Right renal cortex interstitium (tissue), 3 donors: ENCODE data around the gene SLC30A3. TPM values are rescaled to one million over a fixed set of nuclear protein-coding genes. Genes with fewer than 3 reads are reported as not detected.

Experiments used
- DNase-seq, 3 donors: peaks; one replicate each; pipeline ENCODE4 v3.0.0-alpha.2; 2013; ENCODE audit warnings: low read depth in 3 of 3, low spot score in 2 of 3
- polyA plus RNA-seq, 3 donors: library from polyadenylated mRNA; unstranded; fragments of 120-200 nt; gene quantifications; one replicate each; pipeline ENCODE4 v1.2.1, GENCODE V29; 2013; ENCODE audit not compliant: insufficient read length in 3 of 3

Gene SLC30A3
- polyA plus RNA-seq, 3 donors, result 4.4 to 6.0 (median 5.5) TPM

DNA sequence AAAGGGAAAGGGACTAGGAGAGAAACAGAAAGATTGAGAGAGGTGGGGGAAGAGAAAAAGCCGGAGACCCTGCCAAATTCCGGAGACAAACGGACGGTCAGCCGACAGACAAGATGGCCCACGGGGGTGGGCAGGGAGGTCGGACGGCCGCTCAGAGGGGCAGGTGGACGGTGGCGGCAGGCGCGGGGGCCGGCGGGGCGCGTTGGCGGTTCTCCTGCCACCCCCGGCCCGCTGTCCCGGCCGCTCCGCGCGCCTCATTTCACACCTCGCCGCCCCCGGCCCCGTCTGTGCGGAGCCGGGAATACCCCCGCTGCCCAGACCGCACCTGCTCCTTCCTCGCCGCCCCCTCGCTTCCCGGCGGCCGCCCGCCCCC lies 935 bp downstream of the SLC30A3 start:
- DNase-seq, result no peak

GRCh38 chr2:27261241-27261925 lies 1.5 kb downstream of the SLC30A3 start:
- no peak for DNase-seq

DNA sequence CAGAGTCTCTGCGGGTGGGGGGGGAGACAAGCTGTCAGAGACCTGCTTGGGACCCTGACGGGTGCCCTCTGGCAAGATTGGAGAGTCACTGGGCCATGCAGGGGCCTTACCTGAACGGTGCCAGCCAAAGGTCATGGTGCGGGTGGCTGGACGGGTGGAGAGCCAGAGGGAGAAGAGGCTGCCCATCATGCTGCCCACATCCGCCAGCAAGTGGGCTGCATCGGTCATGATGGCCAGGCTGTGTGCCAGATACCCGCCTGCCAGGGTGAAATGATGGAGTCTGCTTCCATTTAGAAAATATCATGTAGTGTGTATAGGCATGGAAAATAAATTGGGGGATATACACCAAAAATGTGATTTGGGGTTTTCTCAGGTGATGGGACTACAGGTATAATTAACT lies 4.8 kb downstream of the SLC30A3 start:
- DNase-seq, result no peak

- no peak for DNase-seq
These were observed 5.9 kb downstream of the SLC30A3 start for GRCh38 chr2:27256855-27257454.

DNA sequence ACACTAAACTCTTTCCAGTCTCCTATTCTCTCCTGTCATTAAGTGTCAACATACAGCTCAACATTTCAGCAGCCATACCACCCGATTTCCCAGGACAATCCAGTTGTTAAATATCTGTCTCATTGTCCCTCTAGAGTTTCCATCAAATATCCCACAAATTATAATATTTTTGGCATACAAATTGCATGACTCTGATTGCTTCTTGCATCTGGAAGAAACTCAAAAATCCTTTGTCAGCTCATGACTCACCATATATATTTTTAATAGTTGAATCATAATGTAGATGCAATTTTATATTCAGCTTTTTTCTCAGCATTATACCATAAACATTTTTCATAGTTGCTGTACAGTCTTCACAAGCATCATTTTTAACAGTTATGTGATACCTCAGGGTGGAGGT lies 7.2 kb downstream of the SLC30A3 start:
- no peak for DNase-seq

GRCh38 chr2:27255187-27255586 lies 7.7 kb downstream of the SLC30A3 start:
- no peak for DNase-seq

DNA sequence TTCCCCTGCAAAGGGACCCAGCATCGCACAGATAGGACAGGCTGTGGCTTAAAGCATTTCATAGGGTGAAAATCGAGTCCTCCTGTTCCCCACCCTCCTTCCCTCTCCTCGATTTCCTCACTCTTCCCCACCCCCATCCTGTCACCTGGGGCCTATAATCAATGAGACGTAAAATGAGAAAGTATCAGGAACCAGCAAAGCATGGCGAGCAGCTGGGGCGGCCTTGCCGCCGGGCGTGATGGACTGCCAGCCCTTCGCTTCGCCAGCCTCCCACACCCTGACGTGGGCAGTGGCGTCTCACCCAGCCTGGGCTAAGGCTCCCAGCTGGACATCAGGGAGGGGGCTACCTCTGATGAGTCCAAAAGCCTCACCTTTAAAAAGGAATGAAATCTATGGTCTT lies 11.1 kb downstream of the SLC30A3 start:
- no peak for DNase-seq

GRCh38 chr2:27250652-27251379 lies 12.0 kb downstream of the SLC30A3 start:
- DNase-seq, result no peak

DNA sequence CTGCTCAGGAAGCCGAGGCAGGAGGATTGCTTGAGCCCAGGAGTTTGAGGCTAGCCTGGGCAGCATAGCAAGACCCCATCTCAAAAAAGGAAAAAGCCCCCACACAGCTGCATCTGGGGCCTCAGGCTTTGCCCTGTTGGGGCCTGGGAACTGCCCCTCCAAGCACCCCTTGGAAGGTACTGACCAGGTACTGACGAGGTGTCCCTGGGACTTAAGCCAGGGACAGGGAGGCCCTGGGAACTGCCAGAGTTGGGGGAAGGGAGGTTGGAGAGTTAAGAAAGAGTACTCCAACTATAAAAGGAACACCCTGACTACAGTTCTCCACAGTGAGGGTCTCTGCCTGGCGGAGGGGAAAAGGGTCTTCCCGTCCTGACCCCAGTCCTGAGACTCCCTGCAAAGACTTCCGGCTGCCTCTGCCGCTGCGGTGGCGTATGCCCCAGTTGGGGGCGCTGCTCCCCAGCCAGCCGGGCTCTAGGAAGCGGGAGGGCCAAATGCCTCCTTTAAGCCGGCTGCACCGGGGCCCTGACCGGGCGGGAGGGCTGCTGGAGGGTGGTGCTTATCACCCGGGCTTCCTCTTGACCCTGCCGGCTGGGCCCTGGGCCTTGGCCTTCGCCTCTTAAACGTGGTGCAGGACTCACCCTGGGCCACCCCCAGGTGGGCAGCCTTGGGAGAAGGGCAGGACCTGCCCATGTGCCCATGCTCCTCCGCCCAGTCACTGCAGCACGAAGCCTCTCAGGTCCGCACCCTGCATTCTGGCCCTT lies 12.8 kb downstream of the SLC30A3 start:
- DNase-seq, result peak in 1 of 3 donors; percentile 38

GRCh38 chr2:27249159-27249890 lies 13.5 kb downstream of the SLC30A3 start:
- DNase-seq, result no peak

DNA sequence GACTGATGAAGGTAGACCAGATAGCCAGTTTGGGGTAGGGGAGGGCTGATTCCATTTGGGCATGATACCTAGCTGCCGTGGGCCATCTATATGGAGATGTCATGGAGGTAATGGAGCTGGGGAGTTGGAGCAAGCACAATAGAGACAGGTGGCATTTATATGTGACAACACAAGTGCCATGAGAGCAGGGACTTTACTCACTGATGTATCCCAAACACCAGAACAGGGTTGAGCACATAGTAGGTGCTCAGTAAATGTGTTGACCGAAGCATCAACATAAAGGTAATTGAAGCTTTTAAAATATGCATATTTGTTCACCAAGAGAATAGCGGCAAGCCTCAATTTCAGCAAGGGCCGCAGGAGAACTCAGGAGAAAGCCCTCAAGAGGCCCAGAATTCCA lies 15.0 kb downstream of the SLC30A3 start:
- no peak for DNase-seq

DNA sequence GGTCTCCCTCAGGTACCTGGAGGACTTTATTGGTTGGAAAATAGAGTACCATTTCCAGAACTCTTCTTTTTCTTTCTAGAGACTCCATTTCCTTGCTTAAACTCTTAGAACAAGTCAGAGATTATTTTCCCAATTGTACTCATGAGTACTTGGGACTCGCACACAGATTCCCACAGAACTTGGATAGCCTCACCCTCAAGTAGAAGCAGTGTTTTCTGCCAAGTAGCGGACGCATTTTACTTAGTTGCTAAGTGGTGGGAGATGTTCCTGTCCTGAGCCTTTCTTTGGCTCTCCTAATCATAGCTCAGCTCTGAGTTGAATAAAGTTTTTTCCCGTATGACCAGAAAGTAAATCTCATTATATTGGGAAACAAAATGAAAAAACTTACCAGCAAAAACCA lies 17.2 kb downstream of the SLC30A3 start:
- DNase-seq, result no peak

GRCh38 chr2:27245116-27245515 lies 17.7 kb downstream of the SLC30A3 start:
- no peak for DNase-seq

- DNase-seq, result no peak
These were observed 19.3 kb downstream of the SLC30A3 start for GRCh38 chr2:27243391-27244130.

GRCh38 chr2:27242614-27242951 lies 20.3 kb downstream of the SLC30A3 start:
- DNase-seq, result no peak

DNA sequence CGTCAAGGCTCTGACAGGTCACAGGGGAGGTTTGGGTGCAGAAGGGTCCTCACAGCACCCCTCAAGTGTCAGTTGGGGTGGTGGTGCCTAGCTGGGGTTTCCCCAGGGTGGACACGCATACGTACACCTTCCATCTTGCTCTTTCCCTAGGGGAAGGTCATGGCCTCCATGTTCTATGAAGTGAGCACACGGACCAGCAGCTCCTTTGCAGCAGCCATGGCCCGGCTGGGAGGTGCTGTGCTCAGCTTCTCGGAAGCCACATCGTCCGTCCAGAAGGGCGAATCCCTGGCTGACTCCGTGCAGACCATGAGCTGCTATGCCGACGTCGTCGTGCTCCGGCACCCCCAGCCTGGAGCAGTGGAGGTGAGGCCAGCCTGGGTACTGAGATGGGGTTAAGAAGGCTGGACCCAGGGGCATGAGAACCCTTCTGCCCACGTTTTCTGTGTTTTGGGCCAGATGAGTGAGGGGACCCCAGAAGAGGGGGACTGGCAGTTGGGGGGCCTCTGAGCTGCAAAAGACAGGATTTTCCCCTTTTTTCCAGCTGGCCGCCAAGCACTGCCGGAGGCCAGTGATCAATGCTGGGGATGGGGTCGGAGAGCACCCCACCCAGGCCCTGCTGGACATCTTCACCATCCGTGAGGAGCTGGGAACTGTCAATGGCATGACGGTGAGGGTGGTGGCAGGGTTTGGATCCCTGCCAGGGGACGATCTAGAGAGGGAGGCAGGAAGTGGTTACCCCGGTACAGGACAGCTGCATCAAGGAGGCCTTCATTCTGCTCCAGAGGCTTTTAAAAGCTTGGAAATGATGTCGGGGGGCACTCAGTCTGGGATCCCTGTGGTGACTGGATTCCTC lies 20.9 kb downstream of the SLC30A3 start:
- no peak for DNase-seq

- no peak for DNase-seq
These were observed 22.4 kb downstream of the SLC30A3 start for GRCh38 chr2:27240406-27240805.

DNA sequence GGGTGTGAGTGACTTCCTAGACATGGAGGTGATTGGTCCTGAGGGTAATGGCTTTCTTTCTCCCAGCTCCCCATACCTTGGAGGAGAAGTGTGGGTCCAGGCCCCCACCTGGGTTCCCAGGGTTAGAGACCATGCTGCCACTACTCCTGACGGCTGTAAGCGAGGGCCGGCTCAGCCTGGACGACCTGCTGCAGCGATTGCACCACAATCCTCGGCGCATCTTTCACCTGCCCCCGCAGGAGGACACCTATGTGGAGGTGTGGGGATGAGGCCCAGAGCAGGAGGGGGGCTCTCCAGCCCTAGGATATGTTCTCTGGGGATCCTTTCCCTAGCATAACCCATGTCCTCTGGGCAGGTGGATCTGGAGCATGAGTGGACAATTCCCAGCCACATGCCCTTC lies 23.9 kb downstream of the SLC30A3 start:
- DNase-seq, result no peak

DNA sequence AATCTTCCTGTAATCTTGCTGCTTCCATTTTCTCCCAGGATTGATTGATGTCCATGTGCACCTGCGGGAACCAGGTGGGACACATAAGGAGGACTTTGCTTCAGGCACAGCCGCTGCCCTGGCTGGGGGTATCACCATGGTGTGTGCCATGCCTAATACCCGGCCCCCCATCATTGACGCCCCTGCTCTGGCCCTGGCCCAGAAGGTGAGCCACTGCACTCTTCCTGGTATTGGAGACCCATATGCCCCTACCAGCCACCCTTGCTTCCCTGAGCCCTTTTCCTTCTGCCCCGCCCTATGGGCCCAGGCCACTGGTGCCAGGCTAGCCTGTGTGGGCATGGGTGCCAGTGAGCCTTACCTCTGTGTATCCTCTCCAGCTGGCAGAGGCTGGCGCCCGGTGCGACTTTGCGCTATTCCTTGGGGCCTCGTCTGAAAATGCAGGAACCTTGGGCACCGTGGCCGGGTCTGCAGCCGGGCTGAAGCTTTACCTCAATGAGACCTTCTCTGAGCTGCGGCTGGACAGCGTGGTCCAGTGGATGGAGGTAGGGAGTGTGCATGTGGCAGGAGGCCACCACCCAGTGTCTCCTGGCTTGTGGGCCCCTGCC lies 25.4 kb downstream of the SLC30A3 start:
- no peak for DNase-seq
